Adipocyte (in vitro differentiated cells): ENCODE measurements around the gene LRRC31.

Experiments used
- DNase-seq: peaks from one replicate; pipeline ENCODE4 v3.0.0-alpha.2; 2015; ENCODE audit warnings: low read depth
- H3K27me3 ChIP-seq: replicated peaks from 2 replicates; pipeline ENCODE4 v1.7.0; 2013; ENCODE audit warnings: mild to moderate bottlenecking, low read length, moderate library complexity; ENCODE audit not compliant: control insufficient read depth, insufficient read depth
- H3K36me3 ChIP-seq: 2 replicates; pipeline ENCODE4 v1.7.0; 2013; ENCODE audit warnings: low read length, mild to moderate bottlenecking, moderate library complexity; ENCODE audit not compliant: control insufficient read depth, insufficient read depth, severe bottlenecking
- H3K4me1 ChIP-seq: 2 replicates; pipeline ENCODE4 v1.7.0; 2013; ENCODE audit warnings: mild to moderate bottlenecking, low read length, moderate library complexity; ENCODE audit not compliant: control insufficient read depth, insufficient read depth
- H3K4me3 ChIP-seq: 2 replicates; pipeline ENCODE4 v1.7.0; 2013; ENCODE audit warnings: mild to moderate bottlenecking, low read length, moderate library complexity
- H3K9ac ChIP-seq: 2 replicates; pipeline ENCODE4 v1.7.0; 2013; ENCODE audit warnings: mild to moderate bottlenecking, low read length, moderate library complexity
- H3K9me3 ChIP-seq: 2 replicates; pipeline ENCODE4 v1.7.0; 2013; ENCODE audit warnings: mild to moderate bottlenecking, low read length, moderate library complexity; ENCODE audit not compliant: control insufficient read depth

The LRRC31 gene

GRCh38 chr3:169812332-169813235, 57.2 kb downstream of the LRRC31 start, which contains the start of the genes LRRC34 and LRRIQ4:
LRRC34 (minus strand) TSS chr3:169812904; CDS start chr3:169812548, 356 bp downstream.
LRRIQ4 (plus strand) TSS chr3:169812870; CDS start chr3:169821922, 9,052 bp downstream.
- Histone ChIP-seq H3K36me3 (no peaks in the 10 kb centered on the region), H3K27me3 (no peaks in the 10 kb centered on the region), H3K9ac (peak within 1 kb of the TSS; percentile 79), H3K4me3 (peak within 1 kb of the TSS; percentile 79), H3K9me3 (peaks cover 12% of the 10 kb centered on the region), H3K4me1 (peaks cover 20% of the 10 kb centered on the region)
- peak; percentile 84 for DNase-seq

- H3K4me1 ChIP-seq = peaks cover 20% of the 10 kb centered on the region
- H3K4me3 ChIP-seq = peak overlapping the region; percentile 79
- DNase-seq = peak; percentile 78
- H3K9ac ChIP-seq = peak overlapping the region; percentile 79
- H3K9me3 ChIP-seq = peaks cover 12% of the 10 kb centered on the region
- H3K27me3 ChIP-seq = no peaks in the 10 kb centered on the region
- H3K36me3 ChIP-seq = peaks cover 3% of the 10 kb centered on the region
Observed at GRCh38 chr3:169811631-169812331, 58.0 kb downstream of the LRRC31 start.

- Histone ChIP-seq H3K27me3 (no peaks in the 10 kb centered on the region), H3K4me1 (peaks cover 20% of the 10 kb centered on the region), H3K9ac (no peak overlapping the region), H3K36me3 (peaks cover 5% of the 10 kb centered on the region), H3K4me3 (no peak overlapping the region), H3K9me3 (no peaks in the 10 kb centered on the region)
- no peak for DNase-seq
Observed at GRCh38 chr3:169809230-169809795, 60.4 kb downstream of the LRRC31 start.

- no peaks in the 10 kb centered on the region for H3K4me1 ChIP-seq
- DNase-seq = no peak
- no peak overlapping the region for H3K9ac ChIP-seq
- no peaks in the 10 kb centered on the region for H3K9me3 ChIP-seq
- peaks cover 30% of the 10 kb centered on the region for H3K36me3 ChIP-seq
- H3K27me3 ChIP-seq = no peaks in the 10 kb centered on the region
- no peak overlapping the region for H3K4me3 ChIP-seq
Observed at GRCh38 chr3:169804681-169805080, 65.1 kb downstream of the LRRC31 start.

GRCh38 chr3:169792359-169792758, 77.4 kb downstream of the LRRC31 start:
- Histone ChIP-seq H3K36me3 (peaks cover 39% of the 10 kb centered on the region), H3K9ac (no peak overlapping the region), H3K9me3 (no peaks in the 10 kb centered on the region), H3K4me3 (no peak overlapping the region), H3K27me3 (no peaks in the 10 kb centered on the region), H3K4me1 (no peaks in the 10 kb centered on the region)
- no peak for DNase-seq

GRCh38 chr3:169790687-169791429, 78.9 kb downstream of the LRRC31 start:
- no peaks in the 10 kb centered on the region for H3K27me3 ChIP-seq

GRCh38 chr3:169790219-169790618, 79.5 kb downstream of the LRRC31 start:
- H3K9me3 ChIP-seq = no peaks in the 10 kb centered on the region
- H3K4me3 ChIP-seq = no peak overlapping the region
- H3K36me3 ChIP-seq = peaks cover 61% of the 10 kb centered on the region
- no peaks in the 10 kb centered on the region for H3K27me3 ChIP-seq
- H3K9ac ChIP-seq = no peak overlapping the region
- no peaks in the 10 kb centered on the region for H3K4me1 ChIP-seq
- DNase-seq = no peak

More at GRCh38 chr3:169790687-169791429, 78.9 kb downstream of the LRRC31 start:
- Histone ChIP-seq H3K4me3 (no peak overlapping the region), H3K36me3 (peaks cover 54% of the 10 kb centered on the region), H3K9me3 (no peaks in the 10 kb centered on the region), H3K4me1 (no peaks in the 10 kb centered on the region), H3K9ac (no peak overlapping the region)
- no peak for DNase-seq
